ENCODE data around the gene ARPC5L.
"Not testable (repeated sequence)": the region's sequence is repeated elsewhere in the genome, so short reads cannot be mapped to it uniquely, and the experiment has no call there.

ARPC5L gene

GRCh38 chr9:124861342-124862229, at the start of gene ARPC5L, which contains the start of gene RPL35:
Gene ARPC5L (plus strand): TSS chr9:124862130. CDS start chr9:124869291, 7,161 bp downstream.
Gene RPL35 (minus strand): TSS chr9:124861957. CDS start chr9:124861912, 45 bp downstream.
- peak; percentile 90 to 95 for DNase-seq

DNA sequence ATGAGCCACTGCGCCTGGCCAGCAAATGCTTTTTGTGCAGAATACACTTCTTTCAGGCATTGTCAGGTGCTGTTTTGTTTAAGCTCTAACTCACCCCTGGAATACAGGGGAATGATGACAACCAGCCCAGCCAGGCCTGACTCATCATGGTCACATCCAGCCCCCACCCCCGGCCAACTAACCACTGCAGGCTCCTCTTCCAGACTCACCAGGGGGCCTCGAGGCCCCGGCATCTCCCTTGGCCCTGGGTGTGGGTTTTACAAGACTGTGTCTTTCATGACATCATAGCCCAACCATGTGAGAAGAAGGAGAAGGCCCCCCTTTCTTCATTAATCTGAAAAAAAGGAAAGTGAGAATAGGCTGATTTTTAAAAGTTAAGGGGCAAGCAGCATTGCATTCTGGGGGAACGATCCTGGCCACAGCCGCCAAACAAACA, 49.5 kb upstream of the ARPC5L start:
- DNase-seq: no peak

DNA sequence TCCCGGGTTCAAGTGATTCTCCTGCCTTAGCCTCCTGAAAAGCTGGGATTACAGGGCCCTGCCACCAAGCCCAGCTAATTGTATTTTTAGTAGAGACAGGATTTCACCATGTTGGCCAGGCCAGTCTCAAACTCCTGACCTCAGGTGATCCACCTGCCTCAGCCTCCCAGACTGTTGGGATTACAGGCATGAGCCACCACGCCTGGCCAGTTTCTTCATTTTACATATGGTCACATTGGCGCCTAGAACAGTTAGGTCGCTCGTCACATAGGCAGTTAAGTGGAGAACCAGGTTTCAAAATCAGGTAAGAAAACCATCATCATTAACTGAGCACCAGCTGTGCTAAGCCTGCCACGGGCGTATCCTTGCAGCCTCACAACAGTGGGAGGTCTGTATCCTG, 48.9 kb upstream of the ARPC5L start:
- DNase-seq: no peak

DNA sequence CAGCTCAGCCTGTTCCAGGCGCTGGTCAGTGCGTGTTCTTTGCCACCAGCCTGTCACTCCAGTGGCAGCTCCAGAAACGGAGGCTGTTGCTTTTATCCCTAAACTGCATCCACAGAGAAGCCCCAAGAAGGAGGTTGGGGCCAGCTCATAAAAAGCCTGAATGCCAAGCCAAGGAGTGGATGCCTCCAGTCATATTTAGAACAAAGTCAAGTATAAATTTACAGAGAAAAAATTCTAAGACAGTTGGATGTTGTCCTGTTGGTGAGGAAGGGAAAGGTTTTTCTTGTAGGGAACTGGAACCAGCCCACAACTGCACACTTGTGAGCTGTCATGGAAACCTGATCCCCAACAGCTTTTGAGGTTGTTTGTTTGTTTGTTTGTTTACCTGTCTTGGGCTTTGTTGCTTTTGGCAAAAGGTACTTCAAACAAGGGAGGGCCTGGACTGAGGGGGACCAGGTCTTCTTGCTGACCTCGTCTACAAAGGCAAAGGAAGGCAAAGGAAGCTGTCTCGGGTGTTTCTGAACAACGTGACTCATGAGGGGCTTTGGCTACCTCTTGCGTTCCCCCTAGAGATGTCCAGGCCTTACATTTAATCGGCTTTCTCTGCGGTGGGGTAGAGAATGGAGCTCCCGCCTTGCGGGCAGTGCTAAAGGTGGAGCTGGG, 48.3 kb upstream of the ARPC5L start:
- no peak for DNase-seq

GRCh38 chr9:124814164-124814535, 47.8 kb upstream of the ARPC5L start:
- no peak for DNase-seq

DNA sequence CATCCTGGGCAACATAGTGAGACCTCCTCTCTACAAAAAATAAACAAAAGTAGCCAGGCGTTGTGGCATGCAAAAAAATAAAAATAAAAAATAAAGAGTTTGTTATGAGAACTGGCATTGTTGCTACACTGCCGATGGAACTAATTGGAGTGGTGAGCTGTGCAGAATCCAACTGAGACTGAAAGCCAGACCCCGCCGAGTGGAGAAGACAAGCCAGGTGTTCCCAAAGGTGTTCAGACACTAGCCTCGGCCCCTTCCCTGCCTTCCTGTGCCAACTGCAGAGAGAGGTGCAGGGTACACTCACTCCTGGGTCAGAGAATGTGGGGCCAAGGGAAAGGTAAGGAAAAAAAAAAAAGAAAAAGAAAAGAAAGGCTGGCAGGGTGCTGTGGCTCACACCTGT, 46.3 kb upstream of the ARPC5L start:
- no peak for DNase-seq

- no peak for DNase-seq
Observed at GRCh38 chr9:124818431-124819281, 43.3 kb upstream of the ARPC5L start.

DNA sequence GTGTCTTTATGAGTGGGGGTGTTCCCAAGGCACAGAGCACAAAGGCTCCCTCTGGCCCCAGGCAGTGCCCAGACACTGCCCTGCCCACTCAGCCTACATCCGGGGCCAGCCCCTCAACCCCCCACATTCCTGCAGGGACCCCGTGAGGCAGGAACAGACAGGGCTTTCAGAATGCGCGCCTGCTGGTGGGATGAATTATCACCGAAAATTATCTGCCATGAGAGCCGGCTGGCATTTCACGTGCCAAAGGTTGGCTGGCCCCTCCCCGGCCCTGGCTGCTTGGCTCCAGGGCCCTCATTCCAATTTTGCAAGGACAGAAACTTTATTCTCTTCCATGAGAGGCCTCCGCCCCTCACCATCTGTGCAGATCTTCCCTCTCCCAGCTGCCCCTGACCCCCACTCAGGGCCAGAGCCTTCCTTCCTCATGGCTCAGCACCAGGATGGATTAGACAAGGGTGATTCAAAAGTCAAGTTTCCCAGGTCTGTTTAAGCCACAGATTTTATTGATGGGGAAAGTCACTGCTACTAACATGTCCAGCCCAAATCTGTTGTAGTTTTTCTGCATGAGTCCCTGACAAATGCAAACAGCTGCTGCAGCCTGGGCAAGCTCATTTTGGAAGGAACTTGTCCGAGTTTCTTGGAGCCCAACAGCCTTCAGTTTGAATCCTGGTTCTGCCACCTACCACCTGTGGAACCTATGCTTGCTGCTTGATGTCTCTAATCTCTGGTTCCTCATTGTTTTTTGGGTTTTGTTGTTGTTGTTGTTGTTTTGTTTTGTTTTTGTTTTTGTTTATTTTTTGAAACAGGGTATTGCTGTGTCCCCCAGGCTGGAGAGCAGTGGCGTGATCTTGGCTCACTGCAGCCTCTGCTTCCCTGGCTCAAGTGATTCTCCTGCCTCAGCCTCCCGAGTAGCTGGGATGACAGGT, 41.0 kb upstream of the ARPC5L start:
- peak; percentile 82 to 91 for DNase-seq

DNA sequence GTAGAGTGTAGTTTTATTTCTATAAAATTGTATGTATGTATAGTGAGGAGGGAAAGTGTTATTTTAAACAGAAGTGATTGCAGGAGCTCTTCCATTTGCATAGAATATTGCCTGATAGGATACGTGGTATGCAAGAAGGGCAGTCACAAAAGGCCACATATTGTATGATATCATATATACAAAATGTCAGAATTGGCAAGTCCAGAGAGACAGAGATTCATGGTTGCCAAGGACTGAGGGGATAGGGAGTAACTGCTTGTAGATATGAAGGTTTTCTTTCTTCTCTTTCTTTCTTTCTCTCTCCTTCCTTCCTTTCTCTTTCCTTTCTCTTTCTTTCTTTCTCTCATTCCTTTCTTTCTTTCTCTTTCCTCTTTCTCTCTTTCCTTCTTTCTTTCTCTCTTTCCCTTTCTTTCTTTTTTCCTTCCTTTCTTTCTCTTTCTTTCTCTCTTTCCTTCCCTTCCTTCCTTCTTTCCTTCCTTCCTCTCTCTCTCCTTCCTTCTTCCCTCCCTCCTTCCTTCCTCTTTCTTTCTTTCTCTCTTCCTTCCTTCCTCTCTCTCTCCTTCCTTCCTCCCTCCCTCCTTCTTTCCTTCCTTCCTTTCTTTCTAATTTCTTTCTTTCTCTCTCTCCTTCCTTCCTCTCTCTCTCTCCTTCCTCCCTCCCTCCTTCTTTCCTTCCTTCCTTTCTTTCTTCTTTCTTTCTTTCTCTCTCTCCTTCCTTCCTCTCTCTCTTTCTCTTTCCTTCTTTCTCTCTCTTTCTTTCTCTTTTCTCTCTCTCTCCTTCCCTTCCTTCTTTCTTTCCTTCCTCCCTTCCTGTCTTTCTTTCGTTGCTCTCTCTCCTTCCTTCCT, 33.2 kb upstream of the ARPC5L start:
- no peak for DNase-seq

DNA sequence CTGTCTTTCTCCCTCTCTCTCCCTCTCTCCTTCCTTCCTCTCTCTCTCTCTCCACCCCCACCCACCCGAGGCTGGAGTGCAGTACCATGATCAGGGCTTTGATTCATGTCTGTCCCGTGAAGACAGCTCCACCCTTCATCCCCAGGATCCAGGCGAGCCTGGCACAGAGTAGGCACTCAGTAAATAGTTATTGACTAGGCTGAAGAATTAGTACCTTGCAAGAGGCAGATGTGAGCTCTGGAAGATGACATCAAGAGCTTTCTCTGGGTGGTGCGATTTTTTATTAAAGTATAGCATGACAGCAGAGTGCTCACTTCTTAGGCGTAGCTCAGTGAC, 32.6 kb upstream of the ARPC5L start:
- DNase-seq: no peak

GRCh38 chr9:124830593-124830992, 31.3 kb upstream of the ARPC5L start:
- DNase-seq: no peak

DNA sequence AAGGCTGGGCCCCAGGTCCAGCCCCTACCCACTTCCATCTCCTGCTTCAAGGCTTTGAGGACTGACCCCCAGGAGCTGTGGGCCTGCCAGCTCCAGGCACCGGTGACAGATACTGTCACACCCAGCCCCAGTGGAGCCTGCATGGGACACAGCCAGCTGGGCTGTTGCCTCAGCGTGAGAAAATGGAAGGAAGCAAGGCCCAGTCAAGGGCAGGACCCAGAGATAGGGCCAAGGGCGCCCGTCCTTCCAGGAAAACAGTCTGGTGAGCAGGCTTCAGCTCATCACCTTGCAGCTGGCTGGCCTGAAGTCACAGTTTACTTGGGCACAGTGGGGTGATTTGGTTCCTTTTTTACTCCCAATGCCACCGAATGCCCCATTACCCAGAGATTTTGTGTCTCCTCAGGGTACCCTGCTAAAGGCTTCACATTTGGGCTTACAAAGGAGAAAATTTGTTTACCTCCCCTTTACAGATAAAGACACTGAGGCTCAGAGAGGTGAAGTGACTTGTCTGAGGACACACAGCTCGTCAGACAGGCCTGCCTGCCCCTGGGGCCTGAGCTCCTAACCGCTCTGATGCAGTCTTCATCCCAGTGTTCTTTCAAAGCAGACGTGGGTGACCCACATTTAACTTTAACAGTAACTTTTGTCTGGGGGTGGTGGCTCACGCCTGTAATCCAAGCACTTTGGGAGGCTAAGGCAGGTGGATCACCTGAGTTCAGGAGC, 30.1 kb upstream of the ARPC5L start:
- no peak for DNase-seq

GRCh38 chr9:124834591-124834990, 27.3 kb upstream of the ARPC5L start:
- DNase-seq: peak in 1 of 2 experiments; percentile 52

GRCh38 chr9:124835026-124835557, 26.8 kb upstream of the ARPC5L start:
- peak; percentile 85 to 95 for DNase-seq

DNA sequence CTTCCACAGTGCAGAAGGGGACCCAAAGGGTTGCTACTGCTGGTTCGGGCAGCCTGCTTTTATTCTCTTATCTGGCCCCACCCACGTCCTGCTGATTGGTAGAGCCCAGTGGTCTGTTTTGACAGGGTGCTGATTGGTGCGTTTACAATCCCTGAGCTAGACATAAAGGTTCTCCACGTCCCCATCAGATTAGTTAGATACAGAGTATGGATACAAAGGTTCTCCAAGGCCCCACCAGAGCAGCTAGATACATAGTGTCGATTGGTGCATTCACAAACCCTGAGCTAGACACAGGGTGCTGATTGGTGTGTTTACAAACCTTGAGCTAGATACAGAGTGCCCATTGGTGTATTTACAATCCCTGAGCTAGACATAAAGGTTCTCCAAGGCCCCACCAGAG, 23.8 kb upstream of the ARPC5L start:
- not testable (repeated sequence) for DNase-seq

- not testable (repeated sequence) for DNase-seq
Observed at GRCh38 chr9:124838567-124839275, 23.2 kb upstream of the ARPC5L start.

DNA sequence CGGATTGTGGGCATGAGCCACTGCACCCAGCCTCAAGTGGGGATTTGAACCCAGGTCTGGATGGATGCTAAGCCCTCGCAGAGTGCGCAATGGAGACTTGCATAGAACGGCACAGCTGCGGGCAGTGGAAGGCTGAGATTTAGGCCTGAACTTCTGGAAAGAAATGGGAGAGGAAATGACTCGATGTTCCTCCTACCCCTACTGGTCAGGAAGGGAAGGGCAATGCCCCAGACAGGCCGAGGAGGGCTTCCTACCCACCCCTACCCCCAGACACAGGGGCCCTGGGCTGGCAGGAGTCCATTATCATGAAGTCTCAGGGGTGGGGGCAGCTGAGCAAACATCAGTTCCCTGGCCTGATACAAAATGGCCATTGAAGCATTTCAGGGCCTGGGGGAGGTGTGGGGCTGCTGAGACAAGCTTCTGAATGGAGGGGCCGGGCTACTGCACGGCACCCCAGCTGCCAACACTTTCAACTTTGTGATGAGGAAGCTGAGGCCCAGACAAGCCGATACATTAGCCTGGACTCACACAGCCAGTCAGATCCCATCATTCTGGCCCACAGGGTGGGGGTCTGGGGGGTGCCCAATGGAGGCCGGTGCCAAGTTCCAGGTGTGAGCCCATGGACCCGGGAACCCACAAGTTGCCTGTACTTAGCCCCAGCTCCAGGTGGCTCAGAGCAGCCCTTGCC, 22.2 kb upstream of the ARPC5L start:
- peak in 1 of 2 experiments; percentile 46 for DNase-seq

DNA sequence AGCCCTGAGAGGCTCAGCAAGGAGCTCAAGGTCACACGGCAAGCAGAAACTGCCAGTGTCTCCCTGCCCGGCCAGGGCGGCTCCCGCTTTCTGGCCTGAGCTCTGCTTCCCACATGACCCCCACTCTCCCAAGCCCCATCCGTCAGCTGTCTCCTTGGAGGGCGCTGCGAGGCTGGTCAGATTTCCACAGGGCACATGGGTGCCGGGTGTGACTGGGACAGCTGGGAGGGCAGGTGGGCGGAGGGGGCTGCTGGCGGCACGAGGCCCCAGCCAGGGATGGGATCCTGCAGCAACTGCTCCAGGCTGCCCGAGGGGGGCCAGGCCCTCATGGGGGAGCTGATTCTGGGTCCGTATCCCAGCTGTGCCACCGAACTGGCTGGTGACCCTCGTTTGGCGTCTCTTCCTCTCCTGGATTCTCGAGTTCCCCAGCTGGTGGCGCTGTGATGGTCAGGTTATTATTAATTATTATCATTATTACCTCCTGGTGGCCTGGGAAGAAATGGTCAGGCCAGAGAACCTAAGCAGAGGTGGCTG, 21.6 kb upstream of the ARPC5L start:
- peak; percentile 73 to 90 for DNase-seq

Data from NCI-H524 (cell line).